HG03066 (cell line): ENCODE measurements around the gene CROCC.
"Not testable (repeated sequence)": the region's sequence is repeated elsewhere in the genome, so short reads cannot be mapped to it uniquely, and the experiment has no call there.

Experiments
- ATAC-seq: cut with Tn5 transposase; IDR thresholded peaks from one replicate; pipeline ENCODE4 v1.9.1; 2021; ENCODE audit warnings: low read depth; ENCODE audit not compliant: unreplicated experiment

Gene CROCC

DNA sequence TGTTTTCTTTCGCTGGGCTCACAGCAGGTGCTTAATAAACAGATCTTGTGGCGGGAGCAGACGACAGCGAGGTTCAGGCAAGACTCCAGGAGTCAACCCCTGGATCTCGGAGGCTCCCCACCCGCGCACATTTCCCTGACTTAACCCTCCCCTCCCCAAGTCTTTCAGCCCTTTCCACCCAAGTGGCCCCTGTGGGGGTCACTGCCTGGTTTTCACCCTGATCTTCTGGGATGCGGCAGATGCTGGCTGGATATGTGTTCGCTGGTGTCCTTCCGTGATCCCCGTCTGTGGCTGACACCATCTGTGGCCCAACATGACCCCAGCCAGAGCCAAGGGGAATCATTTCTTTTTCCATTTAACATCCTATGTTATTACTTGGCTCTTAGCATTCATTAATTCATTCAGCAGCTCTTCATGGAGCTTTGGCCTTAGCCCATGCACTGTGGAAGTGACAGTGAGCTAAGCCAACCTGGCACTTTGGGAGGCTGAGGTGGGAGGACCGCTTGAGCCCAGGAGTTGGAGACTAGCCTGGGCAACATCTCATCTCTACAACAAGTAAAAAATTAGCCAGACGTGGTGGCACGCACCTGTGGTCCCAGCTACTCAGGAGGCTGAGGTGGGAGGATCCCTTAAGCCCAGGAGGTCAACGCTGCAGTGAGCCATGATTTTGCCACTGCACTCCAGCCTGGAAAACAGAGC lies 6.7 kb upstream of the CROCC start:
- ATAC-seq, result not testable (repeated sequence)

GRCh38 chr1:16915627-16915973 lies 6.1 kb upstream of the CROCC start:
- ATAC-seq, result no peak

- ATAC-seq, result not testable (repeated sequence)
These were observed 5.5 kb upstream of the CROCC start for GRCh38 chr1:16916036-16916880.

DNA sequence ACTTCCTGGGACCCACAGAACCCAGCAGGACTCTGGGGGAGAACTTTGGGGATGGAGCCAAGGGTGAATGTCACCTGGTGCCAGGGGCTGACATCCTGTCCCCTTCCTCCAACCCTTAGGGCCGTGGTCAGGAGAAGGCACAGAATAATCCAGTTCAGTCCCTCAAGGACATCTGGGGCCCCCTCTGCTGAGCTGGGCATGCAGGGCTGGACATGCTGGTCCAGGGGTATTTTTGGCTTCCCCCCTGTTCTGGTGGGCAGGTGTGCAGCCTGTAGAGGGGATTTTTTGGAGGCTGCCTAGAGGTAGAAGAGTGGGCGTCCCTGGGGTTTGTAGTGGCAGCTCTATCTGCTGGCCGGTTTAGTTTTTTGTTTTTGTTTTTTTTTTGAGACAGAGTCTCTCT lies 3.4 kb upstream of the CROCC start:
- ATAC-seq, result no peak

DNA sequence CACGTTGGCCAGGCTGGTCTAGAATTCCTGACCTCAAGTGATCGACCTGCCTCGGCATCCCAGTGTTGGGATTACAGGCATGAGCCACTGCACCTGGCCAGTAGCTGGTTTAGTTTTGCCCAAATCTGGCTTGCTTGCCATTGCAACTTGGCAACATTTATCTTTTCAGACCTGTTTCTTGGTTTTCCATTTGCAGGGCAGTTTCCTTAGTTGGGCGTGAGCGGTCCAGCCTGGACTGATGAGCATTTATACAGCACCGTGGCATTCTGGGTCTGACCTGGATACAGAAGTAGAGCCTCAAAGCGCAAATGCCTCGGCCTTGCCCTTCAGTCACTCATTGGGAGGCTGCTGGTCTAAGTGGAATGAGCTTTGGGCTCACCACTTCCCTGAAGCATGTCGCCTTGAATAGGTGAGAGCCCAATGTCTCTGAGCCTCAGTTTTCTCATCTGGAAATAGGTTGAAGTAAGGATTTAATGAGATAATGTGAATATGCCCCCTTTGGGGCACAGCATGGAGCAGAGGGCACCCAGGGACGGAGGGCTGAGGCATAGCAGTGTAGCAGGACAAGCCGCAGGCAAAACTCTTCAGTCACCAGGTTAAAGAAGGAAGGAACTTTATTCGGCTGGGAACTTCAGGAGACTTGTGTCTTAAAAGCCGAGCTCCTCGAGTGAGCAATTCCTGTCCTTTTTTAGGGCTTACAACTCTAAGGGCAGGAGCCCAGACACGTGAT lies 2.6 kb upstream of the CROCC start:
- not testable (repeated sequence) for ATAC-seq

- no peak for ATAC-seq
These were observed 780 bp upstream of the CROCC start for GRCh38 chr1:16920951-16921350.

DNA sequence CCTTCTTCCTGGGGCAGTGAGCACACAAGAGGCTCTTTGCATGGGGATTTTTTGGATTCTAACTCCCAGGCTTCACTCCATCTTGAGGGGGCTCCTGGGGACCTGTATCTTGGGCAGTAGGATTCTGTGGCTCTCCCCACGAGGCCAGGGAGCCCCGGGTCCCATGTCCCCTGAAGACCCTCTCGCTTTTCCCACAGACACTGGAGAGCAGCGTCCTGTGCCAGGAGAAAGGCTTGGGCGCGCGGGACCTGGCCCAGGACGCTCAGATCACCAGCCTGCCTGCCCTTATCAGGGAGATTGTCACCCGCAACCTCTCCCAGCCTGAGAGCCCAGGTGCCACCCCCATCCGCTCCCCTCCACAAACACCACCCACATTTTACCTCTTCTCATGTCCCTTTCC lies 735 bp downstream of the CROCC start:
- ATAC-seq, result no peak

DNA sequence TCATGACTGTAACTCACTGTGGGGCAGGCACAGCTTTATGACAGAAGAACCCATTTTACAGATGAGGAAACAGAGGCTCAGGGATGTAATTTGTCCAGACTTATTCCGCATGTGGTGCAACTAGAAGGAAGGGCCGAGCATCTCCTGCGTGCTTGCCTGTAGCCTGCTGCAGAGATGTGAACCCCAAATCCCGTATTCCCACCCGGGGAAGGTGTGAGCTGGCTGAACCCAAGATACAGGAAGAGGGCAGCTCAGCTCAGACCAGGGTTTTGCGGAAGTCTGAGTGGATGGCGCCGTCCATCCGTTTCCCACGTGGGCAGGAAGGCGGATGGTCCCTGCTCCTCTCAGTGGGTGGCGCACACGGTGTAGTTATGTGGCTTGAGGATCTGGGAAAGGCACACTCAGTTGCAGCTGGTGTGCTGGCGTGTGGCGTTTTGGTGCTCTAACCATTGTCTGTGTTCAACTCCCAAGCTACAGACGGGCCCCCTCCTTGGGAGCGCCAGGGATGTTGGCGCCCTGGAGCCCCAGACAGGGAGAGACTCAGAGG lies 1.2 kb downstream of the CROCC start:
- no peak for ATAC-seq

DNA sequence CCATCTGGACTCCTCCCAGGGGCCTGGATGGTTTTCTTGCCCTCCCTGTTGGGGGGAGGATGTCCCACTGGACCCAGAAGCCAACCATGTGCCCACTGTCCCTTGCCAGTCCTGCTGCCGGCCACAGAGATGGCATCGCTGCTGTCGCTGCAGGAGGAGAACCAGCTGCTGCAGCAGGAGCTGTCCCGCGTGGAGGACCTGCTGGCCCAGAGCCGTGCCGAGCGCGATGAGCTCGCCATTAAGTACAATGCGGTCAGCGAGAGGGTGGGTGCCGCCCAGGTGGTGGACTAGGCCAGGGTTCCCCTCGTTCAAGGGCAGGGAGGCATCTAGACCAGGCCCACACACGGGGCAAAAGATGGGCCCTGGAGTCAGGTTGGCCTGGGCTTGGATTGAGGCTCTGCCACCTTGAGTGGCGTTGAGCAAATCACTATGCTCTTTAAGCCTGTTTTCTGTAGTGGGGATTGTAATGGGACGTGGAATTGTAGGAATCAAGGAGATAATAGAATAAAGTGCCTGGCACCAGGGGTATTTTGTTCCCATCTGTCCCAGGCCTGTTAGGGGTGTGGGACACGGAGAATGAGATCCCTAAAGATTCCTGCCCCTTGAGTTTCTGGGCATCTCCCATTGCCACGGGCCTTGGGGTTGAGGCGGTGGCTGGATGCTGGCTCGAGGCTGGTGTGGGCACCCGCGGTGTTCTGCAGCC lies 2.6 kb downstream of the CROCC start:
- no peak for ATAC-seq

- ATAC-seq, result no peak
These were observed 3.3 kb downstream of the CROCC start for GRCh38 chr1:16924919-16925477.

- ATAC-seq, result no peak
These were observed 4.1 kb downstream of the CROCC start for GRCh38 chr1:16925635-16926490.

- no peak for ATAC-seq
These were observed 4.9 kb downstream of the CROCC start for GRCh38 chr1:16926491-16927073.

GRCh38 chr1:16927256-16927655 lies 5.5 kb downstream of the CROCC start:
- ATAC-seq, result no peak

DNA sequence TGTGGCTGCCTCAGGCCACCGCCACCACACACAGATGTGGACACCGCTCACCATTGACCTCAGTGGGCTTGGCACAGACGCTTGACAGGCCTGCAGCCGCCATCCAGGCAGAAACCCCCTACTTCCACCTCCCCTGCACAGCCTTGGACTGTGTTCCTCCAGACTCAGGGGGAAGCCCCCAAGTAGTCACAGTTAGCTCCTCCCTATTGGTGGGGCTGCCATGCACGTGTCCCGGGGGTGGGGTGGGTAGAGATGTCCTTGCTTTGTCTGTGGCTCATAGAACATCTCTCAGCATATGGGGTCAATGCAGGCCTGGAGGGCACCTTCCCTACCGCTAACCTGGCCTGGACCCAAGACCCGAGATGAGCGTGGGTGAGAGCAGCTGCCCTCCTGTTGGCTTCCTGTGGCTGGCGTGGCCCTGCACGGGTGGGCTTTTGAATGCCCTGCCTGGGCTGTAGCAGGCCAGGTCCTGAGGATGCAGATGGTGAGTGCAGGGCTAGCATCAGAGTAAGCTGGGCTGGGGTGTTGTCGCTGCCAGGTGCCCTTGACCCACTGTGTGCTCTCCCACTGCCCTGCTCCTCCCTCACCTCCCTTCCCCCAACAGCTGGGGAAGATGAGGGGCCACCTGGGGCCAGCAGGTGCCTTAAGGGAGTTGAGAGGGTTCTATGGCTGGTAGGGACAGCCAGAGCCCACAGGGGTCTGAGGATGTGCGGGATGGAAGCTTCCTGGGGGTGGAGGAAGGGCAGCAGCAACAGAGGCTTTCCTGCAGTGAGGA lies 6.2 kb downstream of the CROCC start:
- ATAC-seq, result no peak

DNA sequence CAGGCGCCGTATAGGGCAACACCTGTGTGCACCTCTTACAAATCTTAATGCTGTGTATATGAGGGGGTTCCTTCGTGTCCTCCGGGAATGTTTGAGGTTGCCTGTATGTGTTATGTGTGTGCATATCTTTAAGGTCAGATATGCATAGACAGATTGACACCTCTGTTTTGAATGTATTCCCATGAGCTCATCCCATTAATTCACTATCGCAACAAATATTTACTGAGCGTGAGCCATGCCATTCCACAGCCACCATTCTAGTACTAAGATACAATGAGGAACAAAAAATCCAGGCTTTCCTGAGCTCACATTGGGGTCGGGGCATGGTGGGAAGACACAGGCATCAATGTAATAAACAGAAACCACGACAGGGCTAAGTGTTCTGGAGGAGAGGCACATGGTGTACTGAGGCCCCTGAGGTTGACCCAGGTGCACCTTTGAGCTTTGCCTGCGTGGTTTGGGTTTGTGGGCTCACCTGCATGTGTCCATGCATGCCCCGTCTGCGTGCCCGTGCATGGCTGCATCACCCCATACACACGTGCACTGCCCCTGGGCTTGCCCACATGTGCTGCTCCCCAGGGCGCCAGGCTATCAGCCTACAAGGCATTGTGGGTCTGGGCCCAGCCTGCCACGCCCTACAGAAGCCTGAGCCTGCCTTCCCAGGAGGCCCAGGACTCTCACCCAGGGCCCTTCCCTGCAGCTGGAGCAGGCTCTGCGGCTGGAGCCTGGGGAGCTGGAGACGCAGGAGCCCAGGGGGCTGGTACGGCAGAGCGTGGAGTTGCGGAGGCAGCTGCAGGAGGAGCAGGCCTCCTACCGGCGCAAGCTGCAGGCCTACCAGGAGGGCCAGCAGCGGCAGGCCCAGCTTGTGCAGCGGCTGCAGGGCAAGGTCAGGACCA lies 7.7 kb downstream of the CROCC start:
- not testable (repeated sequence) for ATAC-seq

- ATAC-seq, result not testable (repeated sequence)
These were observed 9.6 kb downstream of the CROCC start for GRCh38 chr1:16931206-16931934.
